Astrocyte (in vitro differentiated cells and primary cell): Measurements from ENCODE around the gene COG5. TPM values are rescaled to one million over a fixed set of nuclear protein-coding genes. Genes with fewer than 3 reads are reported as not detected.

ENCODE experiments used
- DNase-seq: peaks from one replicate; pipeline ENCODE4 v3.0.0-alpha.2; 2010; ENCODE audit warnings: low read depth
- FAIRE-seq: peaks from 2 replicates; lab custom pipeline; 2011; peaks lifted over from hg19 to GRCh38; lab: Jason Lieb, UNC
- H2AFZ ChIP-seq: 2 replicates; pipeline ENCODE4 v1.6.0; 2012; ENCODE audit warnings: low read depth, low read length, inconsistent platforms
- H3K27ac ChIP-seq: 2 replicates; pipeline ENCODE4 v1.5.1; 2011; ENCODE audit warnings: low read depth, low read length, inconsistent platforms
- H3K27me3 ChIP-seq: 2 replicates; pipeline ENCODE4 v1.6.0; 2011; ENCODE audit warnings: low read length, inconsistent platforms; ENCODE audit not compliant: insufficient read depth
- H3K36me3 ChIP-seq: 2 replicates; pipeline ENCODE4 v1.5.1; 2011; ENCODE audit warnings: low read length, inconsistent platforms; ENCODE audit not compliant: insufficient read depth
- H3K4me1 ChIP-seq: 2 replicates; pipeline ENCODE4 v1.5.1; 2011; ENCODE audit warnings: low read length, inconsistent platforms; ENCODE audit not compliant: insufficient read depth
- H3K4me2 ChIP-seq: 2 replicates; pipeline ENCODE4 v1.6.0; 2012; ENCODE audit warnings: low read length, inconsistent platforms
- H3K4me3 ChIP-seq: 2 replicates; pipeline ENCODE4 v1.5.1; 2011; ENCODE audit warnings: low read depth, mild to moderate bottlenecking, low read length, inconsistent platforms; ENCODE audit not compliant: insufficient read depth
- H3K79me2 ChIP-seq: 2 replicates; pipeline ENCODE4 v1.6.0; 2012; ENCODE audit warnings: mild to moderate bottlenecking, low read length, inconsistent platforms; ENCODE audit not compliant: insufficient read depth
- H3K9ac ChIP-seq: 2 replicates; pipeline ENCODE4 v1.6.0; 2012; ENCODE audit warnings: mild to moderate bottlenecking, low read length, inconsistent platforms
- H3K9me3 ChIP-seq: 2 replicates; pipeline ENCODE4 v1.5.1; 2012; ENCODE audit warnings: low read depth, mild to moderate bottlenecking, low read length, inconsistent platforms; ENCODE audit not compliant: insufficient read depth
- H4K20me1 ChIP-seq: 2 replicates; pipeline ENCODE4 v1.6.0; 2012; ENCODE audit warnings: low read length, inconsistent platforms; ENCODE audit not compliant: insufficient read depth
- H3K27ac Mint-ChIP-seq: one replicate; pipeline ENCODE4 v1.8.0; 2021; ENCODE audit warnings: mild to moderate bottlenecking, mixed read lengths; ENCODE audit not compliant: unreplicated experiment
- H3K27me3 Mint-ChIP-seq: one replicate; pipeline ENCODE4 v1.8.0; 2021; ENCODE audit warnings: low read depth, mixed read lengths; ENCODE audit not compliant: unreplicated experiment
- H3K36me3 Mint-ChIP-seq: one replicate; pipeline ENCODE4 v1.8.0; 2021; ENCODE audit warnings: low read depth, mixed read lengths; ENCODE audit not compliant: unreplicated experiment
- H3K4me1 Mint-ChIP-seq: one replicate; pipeline ENCODE4 v1.8.0; 2021; ENCODE audit warnings: low read depth, mixed read lengths; ENCODE audit not compliant: unreplicated experiment
- H3K4me3 Mint-ChIP-seq: one replicate; pipeline ENCODE4 v1.8.0; 2021; ENCODE audit warnings: mild to moderate bottlenecking, moderate library complexity, mixed read lengths; ENCODE audit not compliant: unreplicated experiment
- H3K9me3 Mint-ChIP-seq: one replicate; pipeline ENCODE4 v1.8.0; 2021; ENCODE audit warnings: mild to moderate bottlenecking, mixed read lengths; ENCODE audit not compliant: unreplicated experiment
- EZH2 ChIP-seq: IDR thresholded peaks from 2 replicates; pipeline ENCODE4 v1.6.1; 2012; ENCODE audit warnings: mild to moderate bottlenecking, low read length, inconsistent platforms; ENCODE audit not compliant: insufficient read depth
- total RNA-seq: library from RNA; stranded (reverse); gene quantifications from 2 replicates; pipeline ENCODE4 v1.2.1, GENCODE V29; 2021
- TF ChIP-seq, protein P1 (sequence below): IDR thresholded peaks from 2 replicates; pipeline ENCODE4 v1.5.1; 2011; ENCODE audit warnings: low read depth, mild to moderate bottlenecking, inconsistent platforms, low read length, moderate library complexity; ENCODE audit not compliant: insufficient read depth

COG5 gene
- total RNA-seq, 1 donor from 2014 or later, result 57.1 TPM

DNA sequence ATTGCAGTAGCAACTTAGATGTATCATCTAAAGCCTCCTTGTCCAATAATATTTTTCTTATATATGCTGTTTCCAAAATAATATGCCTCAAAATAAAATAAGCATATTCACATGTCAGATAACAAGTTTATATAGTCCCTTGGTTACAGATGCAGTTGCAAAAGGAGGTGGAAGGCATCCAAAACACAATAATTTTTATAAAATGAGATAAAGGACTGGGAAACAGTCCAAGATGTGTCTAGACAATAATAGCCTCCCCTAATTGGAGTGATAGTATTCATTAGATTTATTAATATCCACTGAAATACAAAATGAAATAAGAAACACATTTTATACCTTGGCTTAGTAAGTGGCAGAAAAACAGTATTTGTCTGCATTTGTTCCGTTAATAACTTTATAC lies 46.6 kb upstream of the COG5 start:
- Histone ChIP-seq H3K4me3 (no peak overlapping the region), H3K9me3 (no peaks in the 10 kb centered on the region), H3K79me2 (no peaks in the 10 kb centered on the region), H4K20me1 (no peaks in the 10 kb centered on the region), H3K27me3 (no peaks in the 10 kb centered on the region), H3K27ac (no peak overlapping the region), H3K4me2 (no peak overlapping the region), H3K9ac (no peak overlapping the region), H3K4me1 (no peaks in the 10 kb centered on the region), H2AFZ (no peak overlapping the region), H3K36me3 (peaks cover 16% of the 10 kb centered on the region)
- TF ChIP-seq, protein P1, sequence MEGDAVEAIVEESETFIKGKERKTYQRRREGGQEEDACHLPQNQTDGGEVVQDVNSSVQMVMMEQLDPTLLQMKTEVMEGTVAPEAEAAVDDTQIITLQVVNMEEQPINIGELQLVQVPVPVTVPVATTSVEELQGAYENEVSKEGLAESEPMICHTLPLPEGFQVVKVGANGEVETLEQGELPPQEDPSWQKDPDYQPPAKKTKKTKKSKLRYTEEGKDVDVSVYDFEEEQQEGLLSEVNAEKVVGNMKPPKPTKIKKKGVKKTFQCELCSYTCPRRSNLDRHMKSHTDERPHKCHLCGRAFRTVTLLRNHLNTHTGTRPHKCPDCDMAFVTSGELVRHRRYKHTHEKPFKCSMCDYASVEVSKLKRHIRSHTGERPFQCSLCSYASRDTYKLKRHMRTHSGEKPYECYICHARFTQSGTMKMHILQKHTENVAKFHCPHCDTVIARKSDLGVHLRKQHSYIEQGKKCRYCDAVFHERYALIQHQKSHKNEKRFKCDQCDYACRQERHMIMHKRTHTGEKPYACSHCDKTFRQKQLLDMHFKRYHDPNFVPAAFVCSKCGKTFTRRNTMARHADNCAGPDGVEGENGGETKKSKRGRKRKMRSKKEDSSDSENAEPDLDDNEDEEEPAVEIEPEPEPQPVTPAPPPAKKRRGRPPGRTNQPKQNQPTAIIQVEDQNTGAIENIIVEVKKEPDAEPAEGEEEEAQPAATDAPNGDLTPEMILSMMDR, result no peak
- TF ChIP-seq EZH2, result no peak
- Mint-ChIP-seq H3K9me3 (no peaks in the 10 kb centered on the region), H3K4me3 (no peak overlapping the region), H3K27me3 (no peaks in the 10 kb centered on the region), H3K4me1 (no peaks in the 10 kb centered on the region), H3K36me3 (peaks cover 6% of the 10 kb centered on the region), H3K27ac (no peak overlapping the region)
- DNase-seq (no peak), FAIRE-seq (no peak)

DNA sequence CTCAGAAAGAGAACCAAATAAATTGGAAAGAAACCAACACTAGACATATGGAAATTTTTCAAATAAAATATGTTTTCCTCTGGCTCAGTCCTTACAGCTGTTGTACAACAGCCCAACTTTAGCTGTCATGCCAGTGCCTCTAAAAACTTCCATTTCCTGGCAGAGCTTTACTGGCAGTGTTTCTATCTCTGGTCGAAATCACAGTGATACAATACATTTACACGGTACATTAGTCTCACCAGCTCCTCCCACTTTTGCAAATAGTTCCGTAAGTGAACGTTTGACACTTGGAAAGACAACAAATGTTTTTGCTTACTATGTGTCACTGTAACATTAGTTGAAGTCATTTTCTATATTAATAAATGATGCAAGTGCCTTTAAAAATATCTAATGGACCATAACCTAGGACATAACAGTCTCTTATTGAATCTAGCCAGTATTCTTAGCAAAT lies 46.1 kb upstream of the COG5 start:
- peaks cover 16% of the 10 kb centered on the region for H3K36me3 ChIP-seq
- no peak for DNase-seq
- Mint-ChIP-seq H3K4me3 (no peak overlapping the region), H3K9me3 (no peaks in the 10 kb centered on the region), H3K36me3 (peaks cover 6% of the 10 kb centered on the region), H3K27ac (no peak overlapping the region), H3K27me3 (no peaks in the 10 kb centered on the region), H3K4me1 (no peaks in the 10 kb centered on the region)
- no peaks in the 10 kb centered on the region for H3K9me3 ChIP-seq
- H3K4me2 ChIP-seq, result no peak overlapping the region
- H3K4me3 ChIP-seq, result no peak overlapping the region
- H2AFZ ChIP-seq, result no peak overlapping the region
- no peaks in the 10 kb centered on the region for H4K20me1 ChIP-seq
- H3K79me2 ChIP-seq, result no peaks in the 10 kb centered on the region
- H3K27ac ChIP-seq, result no peak overlapping the region
- no peak overlapping the region for H3K9ac ChIP-seq
- no peaks in the 10 kb centered on the region for H3K27me3 ChIP-seq
- H3K4me1 ChIP-seq, result no peaks in the 10 kb centered on the region
- FAIRE-seq, result no peak
- TF ChIP-seq, protein P1, result no peak
- TF ChIP-seq EZH2, result no peak

DNA sequence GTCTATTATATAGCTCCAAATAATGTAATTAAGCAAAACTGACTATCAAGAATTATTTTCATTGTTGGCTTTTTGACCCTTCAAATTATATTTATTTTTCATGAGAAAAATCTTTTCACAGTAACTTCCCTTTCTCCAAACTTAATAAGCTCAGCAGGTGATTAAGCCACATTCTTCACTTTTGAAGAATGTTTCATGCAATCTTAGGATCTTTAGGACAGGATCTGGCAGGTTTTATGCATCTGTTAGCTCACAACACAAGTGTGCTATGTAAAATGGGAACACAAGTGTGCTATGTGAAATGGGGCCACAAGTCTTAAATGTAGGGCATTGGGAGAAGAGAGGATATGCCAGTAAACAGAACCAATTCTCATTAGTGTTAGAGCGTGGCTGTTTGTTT lies 42.6 kb upstream of the COG5 start:
- Histone ChIP-seq H3K36me3 (peaks cover 16% of the 10 kb centered on the region), H3K9ac (no peak overlapping the region), H3K4me2 (no peak overlapping the region), H3K9me3 (no peaks in the 10 kb centered on the region), H3K4me3 (no peak overlapping the region), H3K27ac (no peak overlapping the region), H3K79me2 (no peaks in the 10 kb centered on the region), H2AFZ (no peak overlapping the region), H3K4me1 (no peaks in the 10 kb centered on the region), H4K20me1 (no peaks in the 10 kb centered on the region), H3K27me3 (no peaks in the 10 kb centered on the region)
- TF ChIP-seq, protein P1, result no peak
- TF ChIP-seq EZH2, result no peak
- Mint-ChIP-seq H3K27me3 (no peaks in the 10 kb centered on the region), H3K27ac (no peak overlapping the region), H3K9me3 (no peaks in the 10 kb centered on the region), H3K4me3 (no peak overlapping the region), H3K4me1 (no peaks in the 10 kb centered on the region), H3K36me3 (peaks cover 5% of the 10 kb centered on the region)
- FAIRE-seq, result no peak
- no peak for DNase-seq
